WI38 (cell line): ENCODE data around the gene TOR1B.
A peak's percentile ranks its signal among the peaks of the same experiment; 100 is the strongest.
"Not testable (repeated sequence)": the region's sequence is repeated elsewhere in the genome, so short reads cannot be mapped to it uniquely, and the experiment has no call there.

Experiments
- H3K4me3 ChIP-seq: 2 replicates; pipeline ENCODE4 v1.5.1; 2011; ENCODE audit warnings: low read depth, mild to moderate bottlenecking, control low read depth, low read length
- TF ChIP-seq, protein P1 (sequence below): IDR thresholded peaks from 2 replicates; pipeline ENCODE4 v1.5.1; 2012; ENCODE audit warnings: low read depth, mild to moderate bottlenecking, control low read depth, low read length

Gene TOR1B

DNA sequence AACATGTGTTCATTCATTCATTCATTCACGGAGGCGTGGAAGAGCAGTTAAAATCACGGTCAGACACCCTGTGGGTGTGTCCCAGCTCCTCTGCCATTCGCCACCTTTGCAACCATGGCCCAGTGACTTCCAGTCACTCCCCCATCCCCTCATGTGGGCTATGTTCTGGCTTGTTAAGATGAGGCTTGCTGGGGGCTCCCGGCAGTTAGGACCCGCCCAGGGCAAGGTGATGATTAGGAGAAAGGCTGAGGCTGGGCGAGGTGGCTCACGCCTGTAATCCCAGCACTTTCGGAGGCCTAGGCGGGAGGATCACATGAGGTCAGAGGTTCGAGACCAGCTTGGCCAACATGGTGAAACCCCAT lies 25.2 kb upstream of the TOR1B start:
- 0 out of 2 replicates have a peak overlapping the region, but pooled peaks have one; percentile 7 for H3K4me3 ChIP-seq
- TF ChIP-seq, protein P1, sequence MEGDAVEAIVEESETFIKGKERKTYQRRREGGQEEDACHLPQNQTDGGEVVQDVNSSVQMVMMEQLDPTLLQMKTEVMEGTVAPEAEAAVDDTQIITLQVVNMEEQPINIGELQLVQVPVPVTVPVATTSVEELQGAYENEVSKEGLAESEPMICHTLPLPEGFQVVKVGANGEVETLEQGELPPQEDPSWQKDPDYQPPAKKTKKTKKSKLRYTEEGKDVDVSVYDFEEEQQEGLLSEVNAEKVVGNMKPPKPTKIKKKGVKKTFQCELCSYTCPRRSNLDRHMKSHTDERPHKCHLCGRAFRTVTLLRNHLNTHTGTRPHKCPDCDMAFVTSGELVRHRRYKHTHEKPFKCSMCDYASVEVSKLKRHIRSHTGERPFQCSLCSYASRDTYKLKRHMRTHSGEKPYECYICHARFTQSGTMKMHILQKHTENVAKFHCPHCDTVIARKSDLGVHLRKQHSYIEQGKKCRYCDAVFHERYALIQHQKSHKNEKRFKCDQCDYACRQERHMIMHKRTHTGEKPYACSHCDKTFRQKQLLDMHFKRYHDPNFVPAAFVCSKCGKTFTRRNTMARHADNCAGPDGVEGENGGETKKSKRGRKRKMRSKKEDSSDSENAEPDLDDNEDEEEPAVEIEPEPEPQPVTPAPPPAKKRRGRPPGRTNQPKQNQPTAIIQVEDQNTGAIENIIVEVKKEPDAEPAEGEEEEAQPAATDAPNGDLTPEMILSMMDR: no peak

DNA sequence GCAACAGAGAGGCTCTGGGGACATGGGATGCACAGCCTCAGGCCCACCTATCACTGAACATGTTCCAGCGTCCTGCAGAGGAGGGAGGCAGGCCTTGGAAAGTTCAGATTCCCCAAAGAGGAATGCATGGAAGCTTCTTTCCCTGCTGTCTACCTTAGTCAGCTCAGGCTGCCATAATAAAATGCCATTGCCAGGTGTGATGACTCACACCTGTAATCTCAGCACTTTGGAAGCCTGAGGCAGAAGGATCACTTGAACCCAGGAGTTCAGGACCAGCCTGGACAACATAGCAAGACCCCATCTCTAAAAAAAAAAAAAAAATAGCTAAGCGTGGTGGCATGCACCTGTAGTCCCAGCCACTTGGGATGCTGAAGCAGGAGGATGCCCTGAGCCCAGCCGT lies 24.5 kb upstream of the TOR1B start:
- TF ChIP-seq, protein P1: no peak
- H3K4me3 ChIP-seq: no peak overlapping the region

DNA sequence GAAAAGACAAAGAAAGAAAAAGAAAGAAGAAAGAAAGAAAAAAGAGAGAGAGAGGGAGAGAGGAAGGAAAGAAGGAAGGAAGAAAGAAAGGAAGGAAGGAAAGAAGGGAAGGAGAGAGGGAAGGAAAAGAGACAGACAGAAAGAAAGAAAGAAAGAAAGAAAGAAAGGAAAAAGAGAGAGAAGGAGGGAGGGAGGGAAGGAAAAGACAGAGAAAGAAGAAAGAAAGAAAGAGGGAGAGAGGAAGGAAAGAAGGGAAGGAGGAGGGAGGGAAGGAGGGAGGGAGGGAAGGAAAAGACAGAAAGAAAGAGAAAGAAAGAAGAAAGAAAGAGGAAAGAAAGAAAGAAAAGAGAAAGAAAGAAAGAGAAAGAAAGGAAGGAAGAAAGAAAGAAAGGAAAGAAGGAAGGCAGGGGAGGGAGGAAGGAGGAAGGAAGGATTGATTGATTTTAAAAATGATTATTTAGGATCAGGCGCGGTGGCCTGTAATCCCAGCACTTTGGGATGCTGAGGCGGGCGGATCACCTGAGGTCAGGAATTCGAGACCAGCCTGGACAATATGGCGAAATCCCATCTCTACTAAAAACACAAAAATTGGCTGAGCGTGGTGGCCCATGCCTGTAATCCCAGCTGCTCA lies 23.3 kb upstream of the TOR1B start:
- no peak overlapping the region for H3K4me3 ChIP-seq
- TF ChIP-seq, protein P1: no peak

DNA sequence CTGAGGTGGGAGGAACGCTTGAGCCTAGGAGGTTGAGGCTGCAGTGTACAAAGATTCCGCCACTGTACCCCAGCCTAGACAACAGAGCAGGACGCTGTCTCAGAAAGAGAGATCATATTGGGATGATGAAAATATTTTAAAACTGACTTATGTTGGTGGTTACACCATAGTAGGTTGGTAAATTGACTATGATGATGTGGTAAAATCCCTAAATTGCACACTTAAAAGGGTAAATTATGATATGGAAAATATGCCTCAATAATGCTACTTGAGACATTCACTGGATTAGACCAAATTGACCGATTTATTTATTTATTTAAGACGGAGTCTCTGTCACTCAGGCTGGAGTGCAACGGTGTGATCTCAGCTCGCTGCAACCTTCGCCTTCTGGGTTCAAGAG lies 21.9 kb upstream of the TOR1B start:
- no peak overlapping the region for H3K4me3 ChIP-seq
- TF ChIP-seq, protein P1: no peak

DNA sequence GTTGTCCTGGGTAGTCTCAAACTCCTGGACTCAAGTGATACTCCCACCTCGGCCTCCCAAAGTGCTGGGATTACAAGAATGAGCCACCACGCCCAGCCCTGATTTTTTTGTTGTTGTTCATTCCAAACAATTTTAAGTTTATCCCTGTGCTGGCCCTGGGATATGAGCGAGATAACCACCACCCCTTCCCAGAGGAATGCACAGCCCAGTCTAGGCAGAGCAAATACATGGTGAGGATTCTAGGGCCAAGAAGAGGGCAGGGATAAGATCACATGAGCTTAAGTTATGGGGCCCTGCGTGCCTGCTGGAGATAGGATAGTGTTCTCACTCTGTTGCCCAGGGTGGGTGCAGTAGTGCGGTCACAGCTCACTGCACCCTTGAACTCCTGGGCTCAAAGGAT lies 21.0 kb upstream of the TOR1B start:
- TF ChIP-seq, protein P1: no peak
- H3K4me3 ChIP-seq: no peak overlapping the region

DNA sequence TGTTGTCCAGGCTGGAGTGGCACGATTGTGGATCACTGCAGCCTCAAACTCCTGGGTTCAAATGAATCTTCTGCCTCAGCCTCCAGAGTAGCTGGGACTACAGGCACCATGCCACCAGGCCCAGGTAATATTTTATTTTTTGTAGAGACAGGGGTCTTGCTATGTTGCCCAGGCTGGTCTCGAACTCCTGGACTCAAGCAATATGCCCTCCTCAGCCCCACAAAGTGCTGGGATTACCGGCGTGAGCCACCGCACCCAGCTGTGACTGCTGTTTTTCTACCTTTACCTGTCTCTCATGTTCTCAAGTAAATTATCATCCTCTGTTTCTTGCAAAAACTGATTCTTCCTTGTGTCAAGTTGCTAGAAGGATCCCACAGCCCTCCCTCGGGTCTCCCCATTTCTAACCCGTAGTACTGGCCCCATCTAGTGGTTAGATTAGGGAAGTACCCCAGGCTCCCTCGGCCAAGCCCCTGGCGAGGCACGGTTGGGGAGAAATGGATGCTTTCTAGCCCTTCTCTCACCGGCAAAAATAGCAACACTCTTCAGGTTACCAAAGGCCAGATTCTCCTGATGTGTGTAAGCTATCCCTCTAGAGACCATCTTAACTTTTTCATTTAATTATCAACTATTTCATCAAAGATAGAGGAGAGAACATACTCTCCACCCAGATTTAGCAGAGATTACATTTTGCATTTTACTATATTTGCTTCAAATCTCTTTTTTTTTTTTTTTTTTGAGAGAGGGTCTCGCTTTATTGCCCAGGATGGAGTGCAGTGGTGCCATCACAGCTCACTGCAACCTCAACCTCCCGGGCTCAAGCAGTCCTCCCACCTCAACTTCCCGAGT lies 19.2 kb upstream of the TOR1B start:
- TF ChIP-seq, protein P1: peak; percentile 97

DNA sequence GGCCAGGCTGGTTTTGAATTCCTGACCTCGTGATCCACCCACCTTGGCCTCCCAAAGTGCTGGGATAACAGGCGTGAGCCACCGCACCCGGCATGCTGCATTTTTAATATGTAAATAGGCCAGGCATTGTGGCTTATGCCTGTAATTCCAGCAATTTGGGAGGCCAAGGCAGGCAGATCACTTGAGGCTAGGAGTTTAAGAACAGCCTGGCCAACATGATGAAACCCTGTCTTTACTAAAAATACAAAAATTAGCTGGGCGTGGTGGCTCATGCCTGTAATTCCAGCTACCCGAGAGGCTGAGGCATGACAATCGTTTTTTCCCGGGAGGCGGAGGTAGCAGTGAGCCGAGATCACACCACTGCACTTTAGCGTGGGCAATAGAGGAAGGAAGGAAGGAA lies 18.0 kb upstream of the TOR1B start:
- H3K4me3 ChIP-seq: not testable (repeated sequence)

More for the DNA sequence above, 19.2 kb upstream of the TOR1B start:
- H3K4me3 ChIP-seq: no peak overlapping the region
